ENCODE measurements around the gene RASAL2.

- TF ChIP-seq NFE2L2 (conservative IDR thresholded peaks at IDR 0.05; ENCODE audit: low read length) (no peak), HDAC2 (IDR thresholded peaks at IDR 0.05) (no peak), SREBF2 (IDR thresholded peaks at IDR 0.05) (no peak)
Observed at GRCh38 chr1:178151831-178152230, 57.9 kb downstream of the RASAL2 start.

Measured in A549 (cell line).